ENCODE measurements around the gene TMEM258.

TMEM258 gene

DNA sequence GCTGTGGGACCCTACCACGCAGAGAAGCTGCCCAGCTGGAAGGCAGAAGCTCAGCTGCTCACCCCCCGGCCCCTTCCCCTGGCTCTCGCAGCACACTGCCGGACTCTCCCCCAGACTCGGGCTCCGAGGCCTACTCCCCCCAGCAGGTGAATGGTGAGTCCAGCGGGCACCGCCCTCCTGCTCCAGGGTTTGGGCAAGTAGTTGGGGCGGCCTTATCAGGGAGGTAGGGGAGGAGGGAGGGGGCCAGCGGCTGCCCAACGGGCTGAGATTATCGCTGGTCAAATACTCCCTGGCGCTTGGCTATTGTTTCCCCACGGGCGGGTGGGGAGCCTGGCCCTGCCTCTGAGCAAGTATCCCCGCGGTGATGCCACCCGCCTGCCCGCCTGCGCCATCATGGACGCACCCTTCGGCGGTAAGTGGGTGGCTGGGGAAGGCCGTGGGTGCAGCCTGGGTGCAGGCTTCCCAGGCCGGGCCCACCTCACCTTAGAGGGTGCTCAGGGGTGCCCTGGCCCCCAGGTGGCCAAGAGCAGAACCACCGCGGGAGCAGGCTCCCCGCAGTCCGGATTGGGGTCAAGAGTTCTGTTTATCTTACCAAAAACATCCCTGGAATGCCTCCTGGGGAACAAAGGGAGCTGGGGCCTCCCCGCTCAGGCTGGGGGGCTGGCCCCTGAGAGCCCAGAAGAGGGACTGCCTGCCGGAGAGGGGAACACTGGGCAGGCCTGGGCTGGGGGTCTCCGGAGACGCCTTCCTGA, 23.1 kb downstream of the TMEM258 start:
- Histone ChIP-seq H3K4me3 (ENCODE audit: low read length in 2 of 2) (no peak overlapping the region), H3K9ac (ENCODE audit: low read depth in 1 of 2, low read length in 2 of 2) (no peak overlapping the region), H3K27ac (ENCODE audit: low read depth in 2 of 2, low read length in 2 of 2) (no peak overlapping the region), H3K27me3 (ENCODE audit: control insufficient read depth in 2 of 2, insufficient read depth in 2 of 2, low read length in 2 of 2) (no peaks in the 10 kb centered on the region), H3K36me3 (ENCODE audit: control insufficient read depth in 2 of 2, insufficient read depth in 2 of 2, low read length in 2 of 2) (no peaks in the 10 kb centered on the region), H3K9me3 (ENCODE audit: control insufficient read depth in 2 of 2, low read length in 2 of 2) (no peaks in the 10 kb centered on the region), H3K4me1 (ENCODE audit: control insufficient read depth in 2 of 2, insufficient read depth in 2 of 2, low read length in 2 of 2) (peaks cover 3 to 5% of the 10 kb centered on the region in 2 donors)

DNA sequence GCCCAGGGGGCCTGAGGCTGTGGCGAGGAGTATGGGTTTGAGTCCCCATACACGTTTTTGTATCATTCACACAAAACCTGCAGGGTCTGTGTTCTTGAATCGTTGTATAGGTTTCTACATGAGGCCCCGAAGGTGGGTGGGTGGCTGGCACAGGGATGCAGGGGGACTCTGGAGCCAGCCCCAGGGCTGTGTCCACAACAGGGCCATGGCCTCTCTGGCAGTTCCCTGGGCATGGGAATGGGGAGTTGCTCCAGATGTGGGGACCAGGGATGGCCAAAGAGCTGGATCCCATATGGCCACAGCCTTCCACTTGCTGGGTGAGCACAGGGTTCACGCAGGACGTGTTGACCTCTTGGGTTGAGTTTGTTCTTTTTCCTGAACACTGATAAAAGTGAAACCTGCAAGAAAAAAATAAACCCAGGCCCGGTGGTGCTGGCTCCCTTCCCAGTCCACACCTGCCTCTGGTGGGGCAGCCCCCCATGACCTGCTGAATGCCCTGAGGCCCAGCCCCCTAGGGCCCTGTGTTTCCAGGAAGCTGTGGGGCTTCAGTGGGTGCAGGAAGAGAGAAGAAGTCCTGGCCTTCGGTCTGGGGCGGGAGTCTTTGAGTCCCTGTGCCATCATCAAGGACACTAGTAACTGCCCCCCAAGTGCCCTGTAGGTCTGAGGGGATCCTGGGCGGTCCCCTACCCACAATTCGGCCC, 23.9 kb downstream of the TMEM258 start:
- H3K9me3 ChIP-seq (ENCODE audit: control insufficient read depth in 2 of 2, low read length in 2 of 2): no peaks in the 10 kb centered on the region
- H3K4me1 ChIP-seq (ENCODE audit: control insufficient read depth in 2 of 2, insufficient read depth in 2 of 2, low read length in 2 of 2): peaks cover 3 to 5% of the 10 kb centered on the region in 2 donors
- H3K36me3 ChIP-seq (ENCODE audit: control insufficient read depth in 2 of 2, insufficient read depth in 2 of 2, low read length in 2 of 2): no peaks in the 10 kb centered on the region
- no peak overlapping the region for H3K9ac ChIP-seq (ENCODE audit: low read depth in 1 of 2, low read length in 2 of 2)
- no peak overlapping the region for H3K27ac ChIP-seq (ENCODE audit: low read depth in 2 of 2, low read length in 2 of 2)
- H3K4me3 ChIP-seq (ENCODE audit: low read length in 2 of 2): no peak overlapping the region
- H3K27me3 ChIP-seq (ENCODE audit: control insufficient read depth in 2 of 2, insufficient read depth in 2 of 2, low read length in 2 of 2): no peaks in the 10 kb centered on the region

DNA sequence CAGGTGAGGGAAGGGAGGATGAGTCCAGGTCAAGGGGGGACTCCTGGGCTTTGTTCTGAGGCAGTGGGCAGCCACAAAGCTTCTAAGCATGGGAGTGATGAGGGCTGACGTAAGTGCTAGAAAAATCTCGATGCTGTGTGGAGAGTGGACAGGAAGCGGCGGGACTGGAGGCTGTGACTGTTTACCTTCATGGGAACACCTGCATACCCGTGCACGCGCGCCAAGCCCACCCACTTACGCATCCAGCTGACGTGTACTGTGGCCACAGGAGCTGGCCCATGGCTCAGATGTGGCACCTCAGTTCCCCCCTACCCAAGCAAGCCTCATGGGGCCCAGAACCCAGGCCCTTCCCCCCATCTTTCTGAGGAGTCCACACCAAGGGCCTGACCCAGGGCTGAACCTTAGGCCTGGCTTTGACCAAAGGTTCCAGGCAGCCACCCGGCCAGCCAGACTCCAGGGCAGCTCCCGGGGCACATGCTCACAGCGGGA, 26.0 kb downstream of the TMEM258 start:
- no peak overlapping the region for H3K9ac ChIP-seq (ENCODE audit: low read depth in 1 of 2, low read length in 2 of 2)
- H3K27me3 ChIP-seq (ENCODE audit: control insufficient read depth in 2 of 2, insufficient read depth in 2 of 2, low read length in 2 of 2): no peaks in the 10 kb centered on the region
- H3K4me1 ChIP-seq (ENCODE audit: control insufficient read depth in 2 of 2, insufficient read depth in 2 of 2, low read length in 2 of 2): peaks cover 0 to 2% of the 10 kb centered on the region in 2 donors

DNA sequence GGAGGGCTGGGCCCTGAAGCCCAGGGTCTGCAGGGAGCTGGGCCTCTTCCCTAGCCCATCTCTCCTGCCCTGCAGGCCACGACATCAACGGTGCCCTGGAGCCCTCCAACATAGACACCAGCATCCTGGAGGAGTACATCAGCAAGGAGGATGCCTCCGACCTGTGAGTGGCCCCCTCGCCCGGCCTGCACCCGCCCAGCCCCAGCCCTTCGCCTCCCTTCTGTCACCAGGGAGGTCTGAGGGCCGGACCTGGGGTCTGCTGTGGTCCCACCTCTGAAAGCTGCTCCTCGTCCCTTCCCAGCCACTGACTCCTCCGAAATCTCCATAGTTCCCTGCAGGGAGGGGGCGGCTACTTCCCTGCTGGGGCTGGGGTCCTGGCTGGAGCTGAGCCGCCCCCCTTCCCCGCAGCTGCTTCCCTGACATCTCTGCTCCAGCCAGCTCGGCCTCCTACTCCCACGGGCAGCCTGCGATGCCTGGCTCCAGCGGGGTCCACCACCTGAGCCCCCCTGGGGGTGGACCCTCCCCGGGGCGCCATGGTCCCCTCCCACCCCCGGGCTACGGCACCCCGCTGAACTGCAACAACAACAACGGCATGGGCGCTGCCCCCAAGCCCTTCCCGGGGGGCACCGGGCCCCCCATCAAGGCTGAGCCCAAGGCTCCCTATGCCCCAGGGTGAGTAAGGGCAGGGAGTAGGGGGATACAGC, 26.7 kb downstream of the TMEM258 start:
- no peak overlapping the region for H3K4me3 ChIP-seq (ENCODE audit: low read length in 2 of 2)
- no peaks in the 10 kb centered on the region for H3K36me3 ChIP-seq (ENCODE audit: control insufficient read depth in 2 of 2, insufficient read depth in 2 of 2, low read length in 2 of 2)
- no peaks in the 10 kb centered on the region for H3K9me3 ChIP-seq (ENCODE audit: control insufficient read depth in 2 of 2, low read length in 2 of 2)
- no peak overlapping the region for H3K9ac ChIP-seq (ENCODE audit: low read depth in 1 of 2, low read length in 2 of 2)
- no peak overlapping the region for H3K27ac ChIP-seq (ENCODE audit: low read depth in 2 of 2, low read length in 2 of 2)
- peaks cover 0 to 2% of the 10 kb centered on the region in 2 donors for H3K4me1 ChIP-seq (ENCODE audit: control insufficient read depth in 2 of 2, insufficient read depth in 2 of 2, low read length in 2 of 2)
- H3K27me3 ChIP-seq (ENCODE audit: control insufficient read depth in 2 of 2, insufficient read depth in 2 of 2, low read length in 2 of 2): no peaks in the 10 kb centered on the region

More for the DNA sequence above, 26.0 kb downstream of the TMEM258 start:
- Histone ChIP-seq H3K9me3 (ENCODE audit: control insufficient read depth in 2 of 2, low read length in 2 of 2) (no peaks in the 10 kb centered on the region), H3K36me3 (ENCODE audit: control insufficient read depth in 2 of 2, insufficient read depth in 2 of 2, low read length in 2 of 2) (no peaks in the 10 kb centered on the region), H3K4me3 (ENCODE audit: low read length in 2 of 2) (no peak overlapping the region), H3K27ac (ENCODE audit: low read depth in 2 of 2, low read length in 2 of 2) (no peak overlapping the region)

DNA sequence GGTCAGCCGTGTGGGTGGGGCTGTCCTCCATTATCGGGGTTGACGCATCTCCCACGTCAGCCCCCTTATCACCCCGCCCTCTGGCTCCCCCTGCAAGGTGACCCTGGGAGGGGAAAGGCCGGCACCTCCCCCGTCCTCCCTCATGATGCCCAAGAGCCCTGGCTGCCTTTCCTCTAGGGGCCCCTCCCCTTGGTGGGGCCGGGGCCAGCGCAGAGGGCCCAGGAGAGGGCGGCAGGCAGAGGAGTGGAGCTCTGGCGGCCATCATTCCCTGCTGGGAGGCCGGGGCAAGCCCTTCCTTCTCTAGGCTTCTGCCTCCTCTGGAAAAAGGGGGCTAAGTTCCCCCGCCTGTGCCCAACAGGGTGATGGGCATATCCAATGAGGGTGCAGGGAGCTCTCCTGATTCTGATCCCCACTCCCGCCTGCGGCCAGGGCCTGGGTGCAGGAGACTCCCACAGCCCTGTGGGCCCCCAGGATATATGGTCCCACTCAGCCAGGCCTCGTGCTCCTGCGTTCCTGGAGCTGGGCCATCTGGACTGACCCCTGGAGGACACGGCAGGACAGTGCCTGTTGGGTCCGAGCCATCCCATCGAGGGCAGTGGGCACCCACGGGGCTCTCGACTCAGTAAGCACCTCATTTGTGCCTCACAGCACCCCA, 27.7 kb downstream of the TMEM258 start:
- no peaks in the 10 kb centered on the region for H3K9me3 ChIP-seq (ENCODE audit: control insufficient read depth in 2 of 2, low read length in 2 of 2)
- H3K9ac ChIP-seq (ENCODE audit: low read depth in 1 of 2, low read length in 2 of 2): no peak overlapping the region
- no peak overlapping the region for H3K4me3 ChIP-seq (ENCODE audit: low read length in 2 of 2)
- no peak overlapping the region for H3K27ac ChIP-seq (ENCODE audit: low read depth in 2 of 2, low read length in 2 of 2)
- no peaks in the 10 kb centered on the region for H3K36me3 ChIP-seq (ENCODE audit: control insufficient read depth in 2 of 2, insufficient read depth in 2 of 2, low read length in 2 of 2)
- peaks cover 0 to 2% of the 10 kb centered on the region in 2 donors for H3K4me1 ChIP-seq (ENCODE audit: control insufficient read depth in 2 of 2, insufficient read depth in 2 of 2, low read length in 2 of 2)
- no peaks in the 10 kb centered on the region for H3K27me3 ChIP-seq (ENCODE audit: control insufficient read depth in 2 of 2, insufficient read depth in 2 of 2, low read length in 2 of 2)

GRCh38 chr11:61763930-61764605, 28.3 kb downstream of the TMEM258 start:
- Histone ChIP-seq H3K27ac (ENCODE audit: low read depth in 2 of 2, low read length in 2 of 2) (no peak overlapping the region), H3K4me1 (ENCODE audit: control insufficient read depth in 2 of 2, insufficient read depth in 2 of 2, low read length in 2 of 2) (peaks cover 0 to 2% of the 10 kb centered on the region in 2 donors), H3K27me3 (ENCODE audit: control insufficient read depth in 2 of 2, insufficient read depth in 2 of 2, low read length in 2 of 2) (no peaks in the 10 kb centered on the region), H3K9me3 (ENCODE audit: control insufficient read depth in 2 of 2, low read length in 2 of 2) (no peaks in the 10 kb centered on the region), H3K9ac (ENCODE audit: low read depth in 1 of 2, low read length in 2 of 2) (no peak overlapping the region), H3K36me3 (ENCODE audit: control insufficient read depth in 2 of 2, insufficient read depth in 2 of 2, low read length in 2 of 2) (no peaks in the 10 kb centered on the region), H3K4me3 (ENCODE audit: low read length in 2 of 2) (no peak overlapping the region)

DNA sequence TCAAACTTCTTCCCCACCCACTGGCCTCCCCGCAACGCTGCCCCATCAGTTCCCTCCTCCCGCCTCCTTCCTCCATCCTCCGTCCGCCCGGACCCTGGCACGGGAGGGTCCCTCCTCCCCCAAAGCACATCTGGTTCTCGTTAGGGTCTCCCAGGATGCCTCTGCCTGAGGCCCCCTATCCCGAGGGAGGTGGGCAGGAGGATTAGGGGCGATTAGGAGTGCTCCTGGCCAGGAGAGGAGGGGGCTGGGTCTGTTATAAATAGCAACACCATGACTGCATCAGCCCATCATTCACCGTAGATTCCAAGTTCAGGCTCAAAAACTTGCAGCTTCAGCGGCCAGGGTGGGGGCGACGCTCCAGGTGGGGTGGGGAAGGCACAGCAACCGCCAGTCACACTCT, 29.6 kb downstream of the TMEM258 start:
- Histone ChIP-seq H3K9ac (ENCODE audit: low read depth in 1 of 2, low read length in 2 of 2) (no peak overlapping the region), H3K9me3 (ENCODE audit: control insufficient read depth in 2 of 2, low read length in 2 of 2) (no peaks in the 10 kb centered on the region), H3K4me3 (ENCODE audit: low read length in 2 of 2) (no peak overlapping the region), H3K4me1 (ENCODE audit: control insufficient read depth in 2 of 2, insufficient read depth in 2 of 2, low read length in 2 of 2) (peaks cover under 1 to 2% of the 10 kb centered on the region in 2 donors), H3K36me3 (ENCODE audit: control insufficient read depth in 2 of 2, insufficient read depth in 2 of 2, low read length in 2 of 2) (no peaks in the 10 kb centered on the region), H3K27ac (ENCODE audit: low read depth in 2 of 2, low read length in 2 of 2) (no peak overlapping the region), H3K27me3 (ENCODE audit: control insufficient read depth in 2 of 2, insufficient read depth in 2 of 2, low read length in 2 of 2) (no peaks in the 10 kb centered on the region)

DNA sequence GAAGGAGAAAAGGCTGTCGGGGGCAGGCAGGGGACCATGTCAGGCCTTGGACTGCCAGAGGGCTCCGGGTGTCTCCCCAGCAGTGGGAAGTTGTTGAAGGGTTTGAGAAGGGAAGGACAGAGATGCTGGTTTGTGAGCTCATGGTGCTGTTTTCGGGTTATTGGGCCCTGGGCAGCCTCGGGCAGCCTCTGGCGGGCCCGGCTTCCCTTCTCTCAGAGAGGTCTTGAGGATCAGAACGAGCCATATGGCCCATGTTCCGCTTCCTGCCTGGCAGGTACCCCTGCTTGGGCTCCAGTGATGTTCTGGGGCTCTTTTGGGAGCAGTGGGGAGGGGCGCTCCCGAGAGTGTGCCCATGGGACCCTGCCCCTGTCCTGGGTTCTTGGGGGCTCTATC, 30.2 kb downstream of the TMEM258 start:
- no peak overlapping the region for H3K9ac ChIP-seq (ENCODE audit: low read depth in 1 of 2, low read length in 2 of 2)
- H3K27me3 ChIP-seq (ENCODE audit: control insufficient read depth in 2 of 2, insufficient read depth in 2 of 2, low read length in 2 of 2): no peaks in the 10 kb centered on the region
- H3K9me3 ChIP-seq (ENCODE audit: control insufficient read depth in 2 of 2, low read length in 2 of 2): no peaks in the 10 kb centered on the region
- peaks cover 6 to 8% of the 10 kb centered on the region in 2 donors for H3K4me1 ChIP-seq (ENCODE audit: control insufficient read depth in 2 of 2, insufficient read depth in 2 of 2, low read length in 2 of 2)
- no peak overlapping the region for H3K4me3 ChIP-seq (ENCODE audit: low read length in 2 of 2)
- no peak overlapping the region for H3K27ac ChIP-seq (ENCODE audit: low read depth in 2 of 2, low read length in 2 of 2)
- no peaks in the 10 kb centered on the region for H3K36me3 ChIP-seq (ENCODE audit: control insufficient read depth in 2 of 2, insufficient read depth in 2 of 2, low read length in 2 of 2)

GRCh38 chr11:61761440-61762222, 30.8 kb downstream of the TMEM258 start:
- Histone ChIP-seq H3K4me1 (ENCODE audit: control insufficient read depth in 2 of 2, insufficient read depth in 2 of 2, low read length in 2 of 2) (peaks cover 10 to 13% of the 10 kb centered on the region in 2 donors), H3K36me3 (ENCODE audit: control insufficient read depth in 2 of 2, insufficient read depth in 2 of 2, low read length in 2 of 2) (no peaks in the 10 kb centered on the region), H3K27ac (ENCODE audit: low read depth in 2 of 2, low read length in 2 of 2) (no peak overlapping the region), H3K4me3 (ENCODE audit: low read length in 2 of 2) (no peak overlapping the region), H3K9me3 (ENCODE audit: control insufficient read depth in 2 of 2, low read length in 2 of 2) (no peaks in the 10 kb centered on the region), H3K27me3 (ENCODE audit: control insufficient read depth in 2 of 2, insufficient read depth in 2 of 2, low read length in 2 of 2) (no peaks in the 10 kb centered on the region), H3K9ac (ENCODE audit: low read depth in 1 of 2, low read length in 2 of 2) (no peak overlapping the region)
